HuH-7 (cell line): ENCODE results near the gene SH3BGRL3.

ENCODE experiments used
- DNase-seq: peaks from one replicate; pipeline ENCODE4 v3.0.0; 2011; ENCODE audit warnings: low spot score

SH3BGRL3 gene

DNA sequence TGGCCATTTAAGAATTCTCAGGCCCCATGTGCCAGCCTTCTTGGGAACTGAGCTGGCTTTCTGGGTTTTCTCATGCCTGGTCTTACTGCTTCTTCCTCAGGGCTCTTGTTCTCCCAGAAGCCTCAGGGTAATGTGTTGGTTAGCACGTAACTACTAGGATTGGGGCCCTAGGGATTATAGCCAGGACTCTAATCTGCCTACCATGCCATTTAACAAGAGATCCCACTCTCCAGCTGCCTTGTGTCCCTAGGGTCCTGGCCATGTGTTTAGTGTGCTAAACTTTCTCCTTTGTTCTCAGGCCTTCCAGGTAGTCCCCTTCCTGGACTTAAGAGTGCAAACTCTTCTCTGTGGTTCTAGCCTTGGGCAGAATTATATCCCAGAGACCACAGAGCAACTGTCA, 2.2 kb upstream of the SH3BGRL3 start:
- DNase-seq, result no peak

- DNase-seq, result no peak
Observed at GRCh38 chr1:26278303-26278702, 1.6 kb upstream of the SH3BGRL3 start.

GRCh38 chr1:26278724-26279455, 996 bp upstream of the SH3BGRL3 start:
- no peak for DNase-seq

DNA sequence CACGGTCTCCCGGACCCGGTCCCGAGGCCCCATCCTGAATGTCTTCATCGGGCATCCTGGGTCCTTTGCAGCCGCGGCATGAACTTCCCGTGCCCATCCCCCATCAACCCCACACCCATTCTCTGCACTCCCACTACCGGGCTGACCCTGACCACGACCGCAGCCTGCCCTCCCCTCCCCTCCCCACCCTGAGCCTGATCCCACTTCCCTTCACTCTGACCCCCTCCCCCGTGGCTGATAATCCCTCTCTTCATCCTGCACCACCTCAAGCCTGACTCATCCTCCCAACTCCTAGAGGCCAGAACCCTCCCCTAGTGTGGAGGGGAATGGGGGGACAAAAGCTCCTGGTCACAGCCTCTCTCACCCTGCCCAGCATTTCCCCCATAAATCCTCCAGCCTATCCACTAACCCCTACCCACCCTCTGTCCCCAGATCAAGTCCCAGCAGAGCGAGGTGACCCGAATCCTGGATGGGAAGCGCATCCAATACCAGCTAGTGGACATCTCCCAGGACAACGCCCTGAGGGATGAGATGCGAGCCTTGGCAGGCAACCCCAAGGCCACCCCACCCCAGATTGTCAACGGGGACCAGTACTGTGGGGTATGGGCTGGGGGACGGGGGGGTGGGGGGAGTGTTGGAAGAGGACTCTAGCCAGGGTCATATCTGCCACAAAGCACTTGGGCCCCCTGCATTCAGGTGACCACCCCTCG, 602 bp downstream of the SH3BGRL3 start:
- peak; percentile 62 for DNase-seq

DNA sequence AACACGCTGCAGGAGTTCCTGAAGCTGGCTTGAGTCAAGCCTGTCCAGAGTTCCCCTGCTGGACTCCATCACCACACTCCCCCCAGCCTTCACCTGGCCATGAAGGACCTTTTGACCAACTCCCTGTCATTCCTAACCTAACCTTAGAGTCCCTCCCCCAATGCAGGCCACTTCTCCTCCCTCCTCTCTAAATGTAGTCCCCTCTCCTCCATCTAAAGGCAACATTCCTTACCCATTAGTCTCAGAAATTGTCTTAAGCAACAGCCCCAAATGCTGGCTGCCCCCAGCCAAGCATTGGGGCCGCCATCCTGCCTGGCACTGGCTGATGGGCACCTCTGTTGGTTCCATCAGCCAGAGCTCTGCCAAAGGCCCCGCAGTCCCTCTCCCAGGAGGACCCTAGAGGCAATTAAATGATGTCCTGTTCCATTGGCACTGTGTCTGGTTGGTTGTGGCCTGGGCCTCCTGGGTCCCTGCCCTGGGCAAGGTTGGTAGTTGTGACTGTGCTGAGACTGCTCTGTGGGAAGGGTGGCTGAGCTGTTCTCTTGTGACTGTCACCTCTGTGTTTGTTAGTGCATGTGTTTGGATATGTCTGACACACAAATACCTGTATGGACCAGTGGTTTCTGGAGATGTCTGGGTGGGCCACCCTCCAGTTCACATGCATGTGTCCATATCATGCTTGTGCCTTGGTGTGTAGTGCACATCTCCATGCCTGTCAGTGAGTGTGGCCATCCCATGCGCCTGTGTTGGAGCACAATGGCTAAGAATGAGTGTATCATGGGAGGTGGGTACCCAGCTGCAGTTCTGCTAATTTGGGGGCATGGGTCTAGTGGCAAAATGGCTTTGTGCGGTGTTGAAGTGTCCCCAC, 1.4 kb downstream of the SH3BGRL3 start:
- DNase-seq, result no peak

- DNase-seq, result no peak
Observed at GRCh38 chr1:26281971-26282370, 2.1 kb downstream of the SH3BGRL3 start.

DNA sequence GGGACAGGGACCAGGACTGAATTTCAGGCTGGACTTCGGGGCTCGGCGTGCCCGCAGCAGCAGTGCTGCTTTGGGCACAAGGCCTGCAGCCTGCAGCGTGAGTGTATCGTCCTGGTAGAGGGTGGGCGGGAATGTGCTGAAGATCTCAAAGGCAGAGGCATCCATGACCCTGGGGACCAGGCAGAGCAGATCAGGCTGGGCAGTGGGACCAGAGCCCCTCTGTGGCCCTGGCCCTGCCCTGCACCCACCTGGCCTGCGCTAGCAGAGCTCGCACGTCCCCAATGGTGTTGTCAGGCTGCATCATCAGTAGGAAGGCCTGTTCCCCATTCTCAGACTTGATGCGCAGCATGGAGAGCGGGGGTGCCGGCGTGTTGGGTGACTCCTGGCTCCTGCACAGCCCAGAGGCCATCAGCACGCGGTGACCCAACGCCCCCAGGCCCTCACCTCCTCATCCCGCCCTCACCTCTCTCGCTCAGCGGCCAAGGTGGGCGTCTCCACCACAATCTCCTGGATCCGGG, 2.6 kb downstream of the SH3BGRL3 start:
- no peak for DNase-seq

GRCh38 chr1:26283279-26283853, 3.5 kb downstream of the SH3BGRL3 start:
- DNase-seq, result no peak

GRCh38 chr1:26283871-26284596, 4.1 kb downstream of the SH3BGRL3 start:
- DNase-seq, result no peak

- DNase-seq, result peak; percentile 89
Observed at GRCh38 chr1:26284597-26285347, 4.9 kb downstream of the SH3BGRL3 start.

GRCh38 chr1:26285366-26286063, 5.6 kb downstream of the SH3BGRL3 start:
- peak; percentile 88 for DNase-seq

DNA sequence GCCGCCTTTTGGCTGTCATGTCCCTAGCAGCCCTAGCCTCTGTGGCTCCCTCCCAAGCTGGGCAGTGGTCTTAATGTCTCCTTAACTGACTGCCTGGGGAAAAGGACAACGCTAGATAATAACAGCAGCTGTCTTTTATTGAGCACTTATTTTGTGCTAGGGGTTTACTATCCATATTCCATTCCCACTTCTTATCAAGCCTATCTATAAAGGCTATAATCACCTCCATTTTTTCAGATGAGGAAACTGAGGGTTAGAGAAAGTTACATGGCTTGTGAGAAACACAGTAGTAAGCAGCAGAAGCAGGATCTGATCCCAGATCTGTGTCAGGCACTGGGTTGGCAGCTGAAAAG, 6.2 kb downstream of the SH3BGRL3 start:
- DNase-seq, result no peak

DNA sequence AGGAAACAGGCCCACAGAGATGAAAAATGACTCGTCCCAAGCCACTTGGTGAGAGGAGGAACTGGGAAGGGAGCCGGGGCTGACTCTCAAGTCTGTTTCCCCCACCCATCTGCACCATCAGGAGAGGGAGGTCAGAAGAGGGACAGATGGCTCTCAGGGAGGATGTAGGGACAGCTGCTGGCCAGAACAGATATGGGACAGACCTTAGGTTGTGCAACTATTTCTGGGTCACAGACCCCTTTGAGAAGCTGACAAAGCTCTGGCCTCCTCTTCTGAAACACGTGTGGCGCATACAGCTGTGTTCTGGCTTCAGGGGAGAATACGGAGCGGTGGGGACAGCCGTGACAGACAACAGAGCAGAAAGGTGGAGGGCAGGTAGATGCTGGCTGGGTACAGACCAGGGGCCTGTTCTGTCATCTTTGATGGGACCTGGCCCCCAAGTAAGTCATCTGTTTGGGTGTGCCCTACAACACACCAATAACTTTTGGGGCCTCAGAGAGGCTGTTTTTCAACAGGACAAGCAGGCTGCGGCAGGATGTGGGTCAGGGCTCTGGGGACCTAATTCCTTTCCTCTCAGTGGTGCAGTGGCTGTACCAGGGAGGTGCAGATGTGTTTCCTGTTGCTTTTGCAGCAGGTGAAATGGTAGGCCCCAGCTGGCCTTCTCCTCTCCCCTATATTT, 7.3 kb downstream of the SH3BGRL3 start:
- no peak for DNase-seq

DNA sequence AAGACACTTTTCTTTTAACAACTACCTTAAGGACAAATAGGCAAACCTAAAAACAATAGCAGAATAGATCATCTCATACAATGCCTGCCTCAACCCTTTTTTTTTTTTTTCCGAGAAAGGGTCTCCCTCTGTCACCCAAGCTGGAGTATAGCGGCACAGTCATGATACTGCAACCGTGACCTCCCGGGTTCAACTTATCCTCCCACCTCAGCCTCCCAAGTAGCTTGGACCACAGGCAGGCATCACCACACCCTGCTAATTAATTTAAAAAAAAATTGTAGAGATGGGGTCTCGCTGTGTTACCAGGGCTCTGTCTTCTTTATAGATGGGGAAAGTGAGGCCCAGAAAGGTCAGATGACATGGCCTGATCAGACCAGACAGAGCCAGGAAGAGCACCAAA, 7.9 kb downstream of the SH3BGRL3 start:
- no peak for DNase-seq

- no peak for DNase-seq
Observed at GRCh38 chr1:26288311-26288941, 8.5 kb downstream of the SH3BGRL3 start.

DNA sequence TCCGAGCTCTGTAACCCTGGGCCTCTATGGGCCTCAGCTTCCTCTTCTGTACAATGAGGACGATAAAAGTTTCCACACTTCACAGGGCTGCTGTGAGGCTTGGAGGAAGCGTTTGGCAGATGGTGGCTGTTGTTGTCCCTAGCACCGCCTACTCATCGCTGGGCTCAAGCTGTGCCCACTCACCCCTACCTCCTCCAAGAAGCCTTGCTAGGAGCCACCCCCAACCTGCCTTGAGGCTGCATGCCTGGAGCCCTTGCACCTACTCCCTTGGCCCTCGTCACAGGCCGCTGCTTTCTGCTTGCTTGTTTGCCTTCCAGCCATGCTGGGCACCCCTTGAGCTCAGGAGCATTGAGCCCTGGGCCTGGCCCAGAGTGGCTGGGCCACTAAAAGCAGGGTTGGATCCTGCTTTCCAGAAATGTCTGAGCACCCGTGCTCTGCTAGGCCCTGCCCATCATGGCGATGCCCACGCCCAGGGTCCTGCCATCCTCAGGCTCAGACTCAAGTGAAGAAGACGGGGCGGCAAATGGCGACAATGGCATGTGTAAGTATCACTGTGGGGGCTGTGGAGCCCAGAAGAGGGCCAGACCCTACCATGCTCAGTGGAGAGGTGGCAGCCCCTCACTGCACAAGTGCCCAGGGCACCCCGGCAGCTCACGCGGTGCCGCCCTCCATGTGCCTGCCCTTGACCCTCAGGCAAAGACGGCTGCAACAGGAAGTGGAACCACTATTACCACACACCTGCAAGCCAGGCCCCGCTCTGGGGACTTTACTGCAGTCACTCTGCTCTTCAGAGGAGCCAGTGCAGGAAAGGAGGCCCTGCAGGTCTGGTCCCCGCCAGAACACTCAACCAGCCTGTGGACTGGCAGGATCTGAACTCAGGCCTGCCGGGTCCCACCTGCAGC, 9.5 kb downstream of the SH3BGRL3 start:
- no peak for DNase-seq

DNA sequence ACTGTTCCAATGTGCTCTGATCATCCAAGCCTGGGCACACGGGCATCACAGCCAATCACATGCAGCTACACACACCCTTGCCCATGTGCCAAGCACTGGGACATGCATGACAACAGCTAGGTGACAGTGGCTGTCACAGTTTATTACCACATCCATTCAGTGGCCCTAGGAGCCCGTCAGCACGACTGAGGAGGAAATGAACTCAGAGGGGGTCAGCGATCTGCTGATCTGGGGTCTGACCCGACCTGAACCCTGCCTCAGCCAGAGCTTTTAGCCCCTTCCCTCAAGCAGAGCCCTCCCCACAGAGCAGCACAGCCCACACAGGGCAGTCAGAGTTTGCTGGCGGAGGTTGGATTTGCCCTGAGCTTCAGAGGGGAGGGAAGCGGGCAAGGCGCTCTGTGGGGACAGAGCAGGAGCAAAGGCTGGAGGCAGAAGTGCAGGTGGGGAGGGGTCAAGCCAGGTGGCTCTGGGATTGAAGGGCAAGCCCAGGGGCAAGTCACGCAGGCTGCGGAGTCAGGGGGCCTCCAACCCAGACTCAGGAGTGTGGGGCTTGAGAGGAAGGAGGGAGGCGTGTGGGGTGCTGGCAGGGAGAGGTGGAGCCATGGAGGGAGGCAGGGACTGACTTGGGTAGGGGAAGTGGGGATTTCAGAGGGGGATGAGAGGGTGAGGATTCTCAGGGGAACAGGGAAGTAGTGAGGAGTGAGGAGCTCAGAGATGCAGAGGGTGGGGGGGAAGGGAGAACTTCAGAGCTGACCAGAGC, 10.4 kb downstream of the SH3BGRL3 start:
- DNase-seq, result no peak
